GM19035 (cell line): ENCODE data around the gene DOLK.

ENCODE experiments used
- ATAC-seq: cut with Tn5 transposase; IDR thresholded peaks from one replicate; pipeline ENCODE4 v1.9.1; 2021; ENCODE audit not compliant: unreplicated experiment

DOLK gene

GRCh38 chr9:128909859-128910258 lies 37.5 kb downstream of the DOLK start:
- no peak for ATAC-seq

DNA sequence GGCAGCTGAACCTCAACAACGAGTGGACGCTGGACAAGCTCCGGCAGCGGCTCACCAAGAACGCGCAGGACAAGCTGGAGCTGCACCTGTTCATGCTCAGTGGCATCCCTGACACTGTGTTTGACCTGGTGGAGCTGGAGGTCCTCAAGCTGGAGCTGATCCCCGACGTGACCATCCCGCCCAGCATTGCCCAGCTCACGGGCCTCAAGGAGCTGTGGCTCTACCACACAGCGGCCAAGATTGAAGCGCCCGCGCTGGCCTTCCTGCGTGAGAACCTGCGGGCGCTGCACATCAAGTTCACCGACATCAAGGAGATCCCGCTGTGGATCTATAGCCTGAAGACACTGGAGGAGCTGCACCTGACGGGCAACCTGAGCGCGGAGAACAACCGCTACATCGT lies 39.0 kb downstream of the DOLK start:
- no peak for ATAC-seq

DNA sequence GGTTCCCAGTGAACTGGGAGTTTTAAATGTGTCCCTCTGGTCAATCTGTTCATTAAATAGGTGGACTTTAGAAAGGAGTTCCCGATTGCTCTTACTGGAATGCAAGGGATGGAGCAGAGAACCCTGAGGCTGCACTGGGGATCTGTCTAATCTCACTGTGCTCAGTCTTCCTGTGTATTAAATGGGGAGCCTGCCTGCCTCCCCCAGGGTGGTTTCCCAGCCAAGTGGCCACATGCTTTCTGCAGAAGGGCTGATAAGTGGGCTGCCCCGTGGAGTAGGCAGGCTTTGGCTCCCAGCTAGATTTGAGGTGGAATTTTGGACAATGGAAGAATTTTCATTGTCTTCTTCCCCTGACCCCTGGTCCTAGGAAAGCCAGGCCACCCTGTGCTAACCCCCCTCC lies 40.7 kb downstream of the DOLK start:
- ATAC-seq, result no peak

GRCh38 chr9:128905964-128906363 lies 41.4 kb downstream of the DOLK start:
- ATAC-seq, result no peak

DNA sequence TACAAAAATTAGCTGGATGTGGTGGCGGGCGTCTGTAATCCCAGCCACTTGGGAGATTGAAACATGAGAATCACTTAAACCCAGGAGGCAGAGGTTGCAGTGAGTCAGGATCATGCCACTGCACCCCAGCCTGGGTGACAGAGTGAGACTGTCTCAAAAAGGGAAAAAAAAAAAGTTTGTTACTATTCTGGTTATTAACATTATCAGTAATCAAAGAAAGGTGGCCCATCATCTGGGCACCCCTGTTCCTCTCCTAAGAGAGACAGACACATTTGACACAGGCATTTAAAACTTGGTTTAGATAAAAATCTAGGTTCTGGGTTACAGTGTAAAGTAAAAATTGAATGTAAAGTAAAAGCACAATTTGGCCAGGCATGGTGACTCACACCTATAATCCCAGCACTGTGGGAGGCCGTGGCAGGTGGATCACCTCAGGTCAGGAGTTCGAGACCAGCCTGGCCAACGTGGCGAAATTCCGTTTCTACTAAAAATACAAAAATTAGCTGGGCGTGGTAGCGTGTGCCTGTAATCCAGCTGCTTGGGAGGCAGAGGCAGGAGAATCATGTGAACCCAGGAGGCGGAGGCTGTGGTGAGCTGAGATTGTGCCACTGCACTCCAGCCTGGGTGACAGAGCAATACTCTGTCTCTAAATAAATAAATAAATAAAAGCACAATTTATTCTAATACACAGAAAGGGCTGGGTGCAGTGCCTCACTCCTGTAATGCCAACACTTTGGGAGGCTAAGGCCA lies 43.4 kb downstream of the DOLK start:
- ATAC-seq, result no peak

DNA sequence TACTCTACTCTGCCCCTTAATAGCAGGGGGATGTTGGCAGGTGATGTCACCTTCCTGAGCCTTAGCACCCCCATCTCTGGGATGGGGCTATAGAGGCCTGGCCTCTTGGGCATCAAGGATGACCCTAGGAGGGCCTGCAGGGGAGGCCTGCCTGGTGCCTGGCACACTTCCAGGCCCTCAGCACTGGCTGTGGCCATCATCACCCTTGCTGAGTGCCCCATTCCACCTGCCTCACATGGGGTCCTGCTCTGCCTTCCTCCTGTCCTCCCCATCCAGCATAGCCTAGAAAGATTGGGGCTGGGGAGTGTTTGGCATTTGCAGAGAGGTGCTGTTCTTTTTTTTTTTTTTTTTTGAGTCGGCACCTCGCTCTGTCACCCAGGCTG lies 44.3 kb downstream of the DOLK start:
- ATAC-seq, result no peak

- peak; percentile 86 for ATAC-seq
Measured at GRCh38 chr9:128902351-128903078, 44.9 kb downstream of the DOLK start.

DNA sequence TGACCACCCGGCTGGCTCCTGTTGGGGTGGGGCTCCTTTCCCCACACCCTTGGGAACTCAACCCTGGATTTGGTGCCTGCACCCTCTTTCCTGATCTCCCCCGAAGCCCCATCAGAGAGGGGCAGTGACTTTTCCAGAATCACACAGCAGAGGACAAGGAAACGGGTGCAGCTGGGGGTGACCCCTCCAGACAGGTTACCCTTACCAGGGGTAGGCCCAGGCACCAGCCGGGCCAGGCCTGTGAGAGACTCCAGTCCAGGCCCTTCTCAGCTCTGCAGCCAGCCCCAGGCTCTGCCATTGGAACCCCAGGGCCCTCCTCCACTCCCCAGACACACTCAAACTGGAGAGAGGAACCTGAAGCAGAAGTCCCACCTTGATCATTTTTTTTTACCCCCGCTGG lies 45.6 kb downstream of the DOLK start:
- ATAC-seq, result peak; percentile 9

DNA sequence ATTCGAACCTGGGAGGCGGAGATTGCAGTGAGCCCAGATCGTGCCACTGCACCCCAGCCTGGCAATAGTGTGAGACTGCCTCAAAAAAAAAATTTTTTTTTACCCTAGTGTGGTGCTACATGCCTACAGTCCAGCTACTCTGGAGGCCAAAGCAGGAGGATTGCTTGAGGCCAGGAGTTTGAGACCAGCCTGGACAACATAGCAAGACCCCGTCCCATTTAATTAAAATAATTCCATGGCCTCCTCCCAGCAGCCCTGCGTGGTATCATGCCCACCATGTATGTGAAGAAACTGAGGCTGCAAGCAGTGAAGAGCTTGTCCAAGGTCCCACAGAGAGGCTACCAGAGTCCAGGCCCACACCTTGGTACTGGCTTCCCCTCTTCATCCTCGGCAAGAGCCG lies 46.0 kb downstream of the DOLK start:
- no peak for ATAC-seq

DNA sequence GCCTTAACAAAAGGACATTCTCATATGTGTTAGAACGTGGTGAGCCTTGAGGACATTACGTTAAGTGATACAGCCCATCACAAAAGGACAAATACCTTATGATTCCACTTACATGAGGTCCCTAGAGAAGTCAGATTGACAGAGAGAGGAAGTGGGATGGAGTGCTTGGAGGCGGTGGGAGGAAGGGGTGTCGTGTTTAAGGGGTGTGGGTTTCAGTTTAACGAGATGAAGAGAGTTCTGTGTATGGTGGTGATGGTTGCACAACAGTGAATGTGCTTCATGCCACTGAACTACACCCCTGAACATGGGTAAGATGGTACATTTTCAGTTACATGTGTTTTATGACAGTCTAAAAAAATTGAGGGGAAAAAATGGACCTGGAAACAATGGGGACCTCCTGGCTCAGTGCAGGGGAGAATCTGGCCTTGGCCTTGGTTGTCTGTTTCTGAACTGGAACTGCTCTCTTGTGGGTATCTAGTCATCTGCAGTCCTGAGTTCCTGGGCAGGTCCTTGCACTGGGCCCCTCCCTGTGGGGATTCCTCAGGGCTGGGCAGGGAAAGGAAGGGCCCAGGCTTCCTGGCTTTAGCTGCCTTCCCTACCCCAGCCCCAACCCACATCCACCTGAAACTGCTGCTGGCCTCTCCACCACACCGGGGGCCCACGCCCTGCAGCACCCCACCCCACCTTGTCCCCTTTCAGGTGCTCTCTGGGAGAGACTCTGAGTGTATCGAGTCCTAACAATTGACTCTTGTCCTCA lies 47.7 kb downstream of the DOLK start:
- no peak for ATAC-seq

GRCh38 chr9:128898845-128899565 lies 48.4 kb downstream of the DOLK start:
- ATAC-seq, result no peak

DNA sequence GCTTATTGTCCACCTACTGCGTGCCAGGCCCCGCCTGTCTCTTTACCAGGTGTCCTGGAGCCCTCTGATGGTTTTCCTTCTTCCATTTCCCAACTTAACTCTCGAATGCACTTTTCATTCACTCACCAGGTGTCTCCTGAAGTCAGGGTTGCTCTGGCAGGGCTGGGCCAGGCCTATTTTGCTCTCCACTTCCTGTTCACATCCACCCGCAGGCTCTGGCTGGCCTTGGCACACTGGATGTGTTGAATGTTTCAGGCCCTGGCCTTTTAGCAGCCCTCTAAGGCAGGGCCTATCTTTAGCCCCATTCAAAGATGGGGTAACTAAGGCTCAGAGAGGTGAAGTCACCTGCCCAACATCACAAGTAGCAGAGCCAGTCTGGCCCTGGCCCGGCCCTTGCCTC lies 49.0 kb downstream of the DOLK start:
- no peak for ATAC-seq

- ATAC-seq, result no peak
Measured at GRCh38 chr9:128895556-128895955, 51.8 kb downstream of the DOLK start.
